ENCODE measurements around the gene INKA2.

GRCh38 chr1:111761717-111762116 lies 22.5 kb upstream of the INKA2 start:
- TF ChIP-seq CTCF (IDR thresholded peaks at IDR 0.05; ENCODE audit: poor library complexity, severe bottlenecking) = no peak
- TF ChIP-seq EZH2 (IDR thresholded peaks at IDR 0.05; ENCODE audit: borderline replicate concordance, insufficient read depth, low read length, poor library complexity, severe bottlenecking) = no peak
- TF ChIP-seq RAD21 (conservative IDR thresholded peaks at IDR 0.05) = no peak
- no peak for TF ChIP-seq EP300 (conservative IDR thresholded peaks at IDR 0.05; ENCODE audit: poor library complexity, severe bottlenecking)

Data from neural cell (in vitro differentiated cells).